Nephron (organoid): Measurements from ENCODE around the gene AGAP3.

Source experiments
- H3K27ac Mint-ChIP-seq, 3 experiments: 2 replicates each; pipeline ENCODE4 v1.8.0; 2020; ENCODE audit warnings: mixed read lengths in 3 of 3, mild to moderate bottlenecking in 2 of 3, moderate library complexity in 1 of 3
- H3K27me3 Mint-ChIP-seq: 2 replicates; pipeline ENCODE4 v1.8.0; 2021; ENCODE audit warnings: low read depth, mild to moderate bottlenecking, moderate library complexity, mixed read lengths
- H3K36me3 Mint-ChIP-seq: 2 replicates; pipeline ENCODE4 v1.8.0; 2020; ENCODE audit warnings: low read depth, mixed read lengths
- H3K4me1 Mint-ChIP-seq: 2 replicates; pipeline ENCODE4 v1.8.0; 2020; ENCODE audit warnings: mixed read lengths
- H3K4me3 Mint-ChIP-seq, 3 experiments: 2 replicates each; pipeline ENCODE4 v1.8.0; 2020; ENCODE audit warnings: mild to moderate bottlenecking in 3 of 3, mixed read lengths in 3 of 3, moderate library complexity in 2 of 3
- H3K9me3 Mint-ChIP-seq: 2 replicates; pipeline ENCODE4 v1.8.0; 2020; ENCODE audit warnings: mixed read lengths
- TF ChIP-seq, protein P1 (sequence below), 3 experiments: fragments of 200-600 bp; sonication (generic); IDR thresholded peaks; one replicate each; pipeline ENCODE4 v1.5.0; 2021; ENCODE audit warnings: antibody characterized with exemption in 3 of 3; ENCODE audit not compliant: unreplicated experiment in 3 of 3

AGAP3 gene

GRCh38 chr7:151137791-151138152 is 51.5 kb downstream of the AGAP3 start:
- H3K27ac Mint-ChIP-seq, result no peak overlapping the region
- H3K36me3 Mint-ChIP-seq, result peaks cover 49% of the 10 kb centered on the region
- no peak overlapping the region for H3K4me3 Mint-ChIP-seq
- TF ChIP-seq, protein P1, sequence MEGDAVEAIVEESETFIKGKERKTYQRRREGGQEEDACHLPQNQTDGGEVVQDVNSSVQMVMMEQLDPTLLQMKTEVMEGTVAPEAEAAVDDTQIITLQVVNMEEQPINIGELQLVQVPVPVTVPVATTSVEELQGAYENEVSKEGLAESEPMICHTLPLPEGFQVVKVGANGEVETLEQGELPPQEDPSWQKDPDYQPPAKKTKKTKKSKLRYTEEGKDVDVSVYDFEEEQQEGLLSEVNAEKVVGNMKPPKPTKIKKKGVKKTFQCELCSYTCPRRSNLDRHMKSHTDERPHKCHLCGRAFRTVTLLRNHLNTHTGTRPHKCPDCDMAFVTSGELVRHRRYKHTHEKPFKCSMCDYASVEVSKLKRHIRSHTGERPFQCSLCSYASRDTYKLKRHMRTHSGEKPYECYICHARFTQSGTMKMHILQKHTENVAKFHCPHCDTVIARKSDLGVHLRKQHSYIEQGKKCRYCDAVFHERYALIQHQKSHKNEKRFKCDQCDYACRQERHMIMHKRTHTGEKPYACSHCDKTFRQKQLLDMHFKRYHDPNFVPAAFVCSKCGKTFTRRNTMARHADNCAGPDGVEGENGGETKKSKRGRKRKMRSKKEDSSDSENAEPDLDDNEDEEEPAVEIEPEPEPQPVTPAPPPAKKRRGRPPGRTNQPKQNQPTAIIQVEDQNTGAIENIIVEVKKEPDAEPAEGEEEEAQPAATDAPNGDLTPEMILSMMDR (IDR thresholded peaks at IDR 0.05; ENCODE audit: unreplicated experiment in 3 of 3), result no peak
- no peaks in the 10 kb centered on the region for H3K9me3 Mint-ChIP-seq
- H3K4me1 Mint-ChIP-seq, result peaks cover 24% of the 10 kb centered on the region
- H3K27me3 Mint-ChIP-seq, result no peaks in the 10 kb centered on the region

- peaks cover 49% of the 10 kb centered on the region for H3K36me3 Mint-ChIP-seq
- no peak overlapping the region for H3K4me3 Mint-ChIP-seq
- H3K9me3 Mint-ChIP-seq, result no peaks in the 10 kb centered on the region
- peaks cover 23% of the 10 kb centered on the region for H3K4me1 Mint-ChIP-seq
- TF ChIP-seq, protein P1 (IDR thresholded peaks at IDR 0.05; ENCODE audit: unreplicated experiment in 3 of 3), result no peak
- no peaks in the 10 kb centered on the region for H3K27me3 Mint-ChIP-seq
- H3K27ac Mint-ChIP-seq, result no peak overlapping the region
Observed at GRCh38 chr7:151138153-151138851, 52.0 kb downstream of the AGAP3 start.

GRCh38 chr7:151139071-151139790 is 53.0 kb downstream of the AGAP3 start:
- no peak overlapping the region for H3K27ac Mint-ChIP-seq
- TF ChIP-seq, protein P1 (IDR thresholded peaks at IDR 0.05; ENCODE audit: unreplicated experiment in 3 of 3), result no peak

GRCh38 chr7:151139791-151140190 is 53.5 kb downstream of the AGAP3 start:
- Mint-ChIP-seq H3K27ac (no peak overlapping the region), H3K9me3 (no peaks in the 10 kb centered on the region), H3K4me1 (peaks cover 27% of the 10 kb centered on the region), H3K4me3 (no peak overlapping the region), H3K27me3 (no peaks in the 10 kb centered on the region), H3K36me3 (peaks cover 51% of the 10 kb centered on the region)
- TF ChIP-seq, protein P1 (IDR thresholded peaks at IDR 0.05; ENCODE audit: unreplicated experiment in 3 of 3), result no peak

More at GRCh38 chr7:151139071-151139790, 53.0 kb downstream of the AGAP3 start:
- no peak overlapping the region for H3K4me3 Mint-ChIP-seq
- H3K4me1 Mint-ChIP-seq, result peaks cover 27% of the 10 kb centered on the region
- no peaks in the 10 kb centered on the region for H3K9me3 Mint-ChIP-seq
- peaks cover 51% of the 10 kb centered on the region for H3K36me3 Mint-ChIP-seq
- H3K27me3 Mint-ChIP-seq, result no peaks in the 10 kb centered on the region

- Mint-ChIP-seq H3K4me1 (peaks cover 27% of the 10 kb centered on the region), H3K9me3 (no peaks in the 10 kb centered on the region), H3K27ac (no peak overlapping the region), H3K36me3 (peaks cover 46% of the 10 kb centered on the region), H3K27me3 (no peaks in the 10 kb centered on the region), H3K4me3 (no peak overlapping the region)
- TF ChIP-seq, protein P1 (IDR thresholded peaks at IDR 0.05; ENCODE audit: unreplicated experiment in 3 of 3), result no peak
Observed at GRCh38 chr7:151140826-151141225, 54.6 kb downstream of the AGAP3 start.
